Ishikawa (cell line): Measurements from ENCODE around the gene MAST4.

Experiments used
- CEBPB ChIP-seq: IDR thresholded peaks from 2 replicates; pipeline ENCODE4 v1.6.1; 2012
- EGR1 ChIP-seq: IDR thresholded peaks from 2 replicates; pipeline ENCODE4 v1.6.1; 2012
- EP300 ChIP-seq: IDR thresholded peaks from 2 replicates; pipeline ENCODE4 v1.6.1; 2012; ENCODE audit warnings: borderline replicate concordance
- FOXM1 ChIP-seq: IDR thresholded peaks from 2 replicates; pipeline ENCODE4 v1.6.1; 2012; ENCODE audit warnings: low read depth, borderline replicate concordance
- RAD21 ChIP-seq: IDR thresholded peaks from 2 replicates; pipeline ENCODE4 v1.6.1; 2012; ENCODE audit warnings: low read depth
- REST ChIP-seq: IDR thresholded peaks from 2 replicates; pipeline ENCODE4 v1.6.1; 2012; ENCODE audit warnings: low read depth, mild to moderate bottlenecking
- TAF1 ChIP-seq: IDR thresholded peaks from 2 replicates; pipeline ENCODE4 v1.6.1; 2012; ENCODE audit warnings: low read depth, mild to moderate bottlenecking
- YY1 ChIP-seq: IDR thresholded peaks from 2 replicates; pipeline ENCODE4 v1.6.1; 2012; ENCODE audit warnings: low read depth
- ZBTB7A ChIP-seq: IDR thresholded peaks from 2 replicates; pipeline ENCODE4 v1.6.1; 2012; ENCODE audit warnings: low read depth
- TF ChIP-seq, protein P1 (sequence below): IDR thresholded peaks from 2 replicates; pipeline ENCODE4 v1.6.1; 2012

DNA sequence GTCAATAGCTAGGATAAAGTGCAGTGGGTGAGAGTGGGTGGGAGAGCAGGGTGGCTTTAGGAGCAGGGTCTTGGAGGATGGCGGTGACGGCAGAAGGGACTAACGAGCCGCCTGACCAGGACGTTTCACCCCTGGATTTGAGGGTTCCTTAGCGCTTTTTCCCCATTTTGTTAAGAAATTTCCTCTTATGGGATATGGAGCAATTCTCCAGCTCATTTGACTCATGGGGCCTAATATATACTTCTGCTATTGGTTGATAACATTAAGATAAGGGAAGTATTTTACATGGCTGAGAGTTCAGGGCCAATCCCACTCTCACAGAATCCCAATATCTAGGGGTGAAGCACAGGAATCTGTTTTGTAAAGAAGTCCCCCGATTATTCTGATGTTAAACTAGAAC lies 582.8 kb downstream of the MAST4 start:
- TF ChIP-seq REST, result no peak
- TF ChIP-seq EP300, result no peak
- no peak for TF ChIP-seq YY1
- no peak for TF ChIP-seq RAD21
- TF ChIP-seq, protein P1, sequence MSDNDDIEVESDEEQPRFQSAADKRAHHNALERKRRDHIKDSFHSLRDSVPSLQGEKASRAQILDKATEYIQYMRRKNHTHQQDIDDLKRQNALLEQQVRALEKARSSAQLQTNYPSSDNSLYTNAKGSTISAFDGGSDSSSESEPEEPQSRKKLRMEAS, result no peak
- no peak for TF ChIP-seq FOXM1
- TF ChIP-seq TAF1, result no peak
- no peak for TF ChIP-seq ZBTB7A
- no peak for TF ChIP-seq CEBPB
- no peak for TF ChIP-seq EGR1
